ENCODE results near the gene UBR4. TPM values are rescaled to one million over a fixed set of nuclear protein-coding genes. Genes with fewer than 3 reads are reported as not detected.

UBR4 gene
- total RNA-seq, 1 experiment from 2014 or later, result 107 TPM

- H3K79me2 ChIP-seq (ENCODE audit: insufficient read depth, low read length), result no peaks in the 10 kb centered on the region
- no peak overlapping the region for H3K4me2 ChIP-seq (ENCODE audit: low read length)
- H3K4me1 ChIP-seq (ENCODE audit: control insufficient read depth in 1 of 2, insufficient read depth in 2 of 2, low read length in 2 of 2), result peaks cover 0 to 1% of the 10 kb centered on the region in 2 experiments; a peak in 1 of 4 replicates
- no peak for ATAC-seq
- intact Hi-C loops (cut with micrococcal nuclease), result no loop called here
- no peak overlapping the region for H2AFZ ChIP-seq (ENCODE audit: low read depth, low read length, poor library complexity, severe bottlenecking)
- no peaks in the 10 kb centered on the region for H4K20me1 ChIP-seq (ENCODE audit: insufficient read depth)
- peaks cover 55 to 74% of the 10 kb centered on the region in 2 experiments for H3K36me3 ChIP-seq (ENCODE audit: control insufficient read depth in 1 of 2, insufficient read depth in 2 of 2, low read length in 2 of 2)
- H3K4me3 ChIP-seq (replicated peaks in 1 of 2; ENCODE audit: low read depth in 1 of 2, low read length in 2 of 2), result no peak overlapping the region
- no peak overlapping the region for H3K9ac ChIP-seq (ENCODE audit: low read length)
- no peaks in the 10 kb centered on the region for H3K9me2 ChIP-seq (ENCODE audit: insufficient read depth)
- no peaks in the 10 kb centered on the region for H3K27me3 ChIP-seq (ENCODE audit: insufficient read depth, low read length)
- no peak for TF ChIP-seq FOSL1 (IDR thresholded peaks at IDR 0.05; ENCODE audit: low read depth)
- no peak for TF ChIP-seq SP1 (IDR thresholded peaks at IDR 0.05; ENCODE audit: low read depth)
- TF ChIP-seq CTCF (IDR thresholded peaks at IDR 0.05 in 2 of 3, conservative IDR thresholded peaks at IDR 0.05 in 1 of 3; ENCODE audit: borderline replicate concordance in 1 of 3, insufficient read depth in 1 of 3, low read depth in 2 of 3, low read length in 2 of 3), result no peak
- TF ChIP-seq RAD21 (IDR thresholded peaks at IDR 0.05; ENCODE audit: low read depth), result no peak
- TF ChIP-seq CBX3 (IDR thresholded peaks at IDR 0.05; ENCODE audit: low read depth), result no peak
- TF ChIP-seq TCF7L2 (IDR thresholded peaks at IDR 0.05; ENCODE audit: borderline replicate concordance, extremely low read depth, insufficient read depth, insufficient read length), result no peak
- no peak for TF ChIP-seq EZH2 (IDR thresholded peaks at IDR 0.05)
- no peak for TF ChIP-seq MAX (IDR thresholded peaks at IDR 0.05)
- TF ChIP-seq ZNF274 (IDR thresholded peaks at IDR 0.05; ENCODE audit: low read depth, low read length), result no peak
- TF ChIP-seq POLR2A (IDR thresholded peaks at IDR 0.05; ENCODE audit: borderline replicate concordance, extremely low read depth, insufficient read depth, insufficient read length), result no peak
- no peak for TF ChIP-seq SIN3A (IDR thresholded peaks at IDR 0.05; ENCODE audit: low read depth)
- ChIA-PET POLR2A (no interaction called here), RAD21 (ENCODE audit: low non-redundant PET in 1 of 2, low total read pairs in 2 of 2, uncharacterized antibody in 2 of 2, unreplicated experiment in 2 of 2) (no interaction called here), CTCF (no interaction called here)
- no peak for DNase-seq (ENCODE audit: low read depth, low spot score)
- H3K9me3 ChIP-seq (ENCODE audit: control insufficient read depth in 1 of 2, insufficient read depth in 1 of 2, low read depth in 1 of 2, low read length in 2 of 2), result no peaks in the 10 kb centered on the region
- no peak overlapping the region for H3K27ac ChIP-seq (ENCODE audit: low read depth, low read length)
- BruUV-seq (replicated peaks), result no TSS peak
These were observed 122.9 kb downstream of the UBR4 start for GRCh38 chr1:19087017-19087736.

Data from HCT116 (cell line).